ENCODE results near the gene VAV1.

GRCh38 chr19:6828698-6829633 is 56.5 kb downstream of the VAV1 start:
- TF ChIP-seq, protein P1, sequence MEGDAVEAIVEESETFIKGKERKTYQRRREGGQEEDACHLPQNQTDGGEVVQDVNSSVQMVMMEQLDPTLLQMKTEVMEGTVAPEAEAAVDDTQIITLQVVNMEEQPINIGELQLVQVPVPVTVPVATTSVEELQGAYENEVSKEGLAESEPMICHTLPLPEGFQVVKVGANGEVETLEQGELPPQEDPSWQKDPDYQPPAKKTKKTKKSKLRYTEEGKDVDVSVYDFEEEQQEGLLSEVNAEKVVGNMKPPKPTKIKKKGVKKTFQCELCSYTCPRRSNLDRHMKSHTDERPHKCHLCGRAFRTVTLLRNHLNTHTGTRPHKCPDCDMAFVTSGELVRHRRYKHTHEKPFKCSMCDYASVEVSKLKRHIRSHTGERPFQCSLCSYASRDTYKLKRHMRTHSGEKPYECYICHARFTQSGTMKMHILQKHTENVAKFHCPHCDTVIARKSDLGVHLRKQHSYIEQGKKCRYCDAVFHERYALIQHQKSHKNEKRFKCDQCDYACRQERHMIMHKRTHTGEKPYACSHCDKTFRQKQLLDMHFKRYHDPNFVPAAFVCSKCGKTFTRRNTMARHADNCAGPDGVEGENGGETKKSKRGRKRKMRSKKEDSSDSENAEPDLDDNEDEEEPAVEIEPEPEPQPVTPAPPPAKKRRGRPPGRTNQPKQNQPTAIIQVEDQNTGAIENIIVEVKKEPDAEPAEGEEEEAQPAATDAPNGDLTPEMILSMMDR (IDR thresholded peaks at IDR 0.05; ENCODE audit: insufficient read depth, low read length), result no peak
- TF ChIP-seq POLR2AphosphoS5 (IDR thresholded peaks at IDR 0.05; ENCODE audit: low read depth) (no peak), REST (IDR thresholded peaks at IDR 0.05; ENCODE audit: insufficient replicate concordance, low read depth) (no peak), GABPA (IDR thresholded peaks at IDR 0.05; ENCODE audit: low read depth) (no peak)

Data from HL-60 (cell line).